Activated CD4-positive, CD25-positive, alpha-beta regulatory T cell treated with anti-CD3 and anti-CD28 coated beads, Interleukin-2, amount 50 U/mL, for 24 hours (primary cell): Measurements from ENCODE around the gene RHBDL1.

Experiments
- ATAC-seq, 2 donors: fragments of 150-1000 bp; cut with Tn5 transposase; one replicate each; pipeline ENCODE4 v1.10.0; 2021; ENCODE audit warnings: mild to moderate bottlenecking in 1 of 2, moderate library complexity in 1 of 2

RHBDL1 gene

DNA sequence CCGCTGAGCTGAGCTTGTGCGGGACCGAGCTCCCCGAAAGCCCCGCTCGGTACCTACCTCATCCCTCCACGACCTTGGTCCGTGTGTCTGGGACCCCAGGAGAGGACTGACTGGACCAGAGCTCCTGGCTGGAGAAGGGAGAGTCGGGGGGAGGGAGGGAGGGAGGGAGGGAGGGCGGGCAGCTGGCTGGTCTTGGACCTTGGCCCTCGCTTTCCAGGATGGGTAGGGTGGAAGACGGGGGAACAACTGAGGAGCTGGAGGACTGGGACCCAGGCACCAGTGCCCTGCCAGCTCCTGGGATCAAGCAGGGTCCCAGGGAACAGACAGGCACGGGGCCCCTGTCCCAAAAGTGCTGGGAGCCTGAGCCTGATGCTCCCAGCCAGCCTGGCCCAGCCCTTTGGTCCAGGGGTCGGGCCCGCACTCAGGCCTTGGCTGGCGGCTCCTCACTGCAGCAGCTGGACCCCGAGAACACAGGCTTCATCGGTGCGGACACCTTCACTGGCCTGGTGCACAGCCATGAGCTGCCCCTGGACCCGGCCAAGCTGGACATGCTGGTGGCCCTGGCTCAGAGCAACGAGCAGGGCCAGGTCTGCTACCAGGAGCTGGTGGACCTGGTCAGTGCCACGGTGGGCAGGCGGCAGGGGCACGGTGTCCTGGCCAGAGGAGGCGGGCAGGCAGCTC lies 553 bp downstream of the RHBDL1 start:
- ATAC-seq: no peak

DNA sequence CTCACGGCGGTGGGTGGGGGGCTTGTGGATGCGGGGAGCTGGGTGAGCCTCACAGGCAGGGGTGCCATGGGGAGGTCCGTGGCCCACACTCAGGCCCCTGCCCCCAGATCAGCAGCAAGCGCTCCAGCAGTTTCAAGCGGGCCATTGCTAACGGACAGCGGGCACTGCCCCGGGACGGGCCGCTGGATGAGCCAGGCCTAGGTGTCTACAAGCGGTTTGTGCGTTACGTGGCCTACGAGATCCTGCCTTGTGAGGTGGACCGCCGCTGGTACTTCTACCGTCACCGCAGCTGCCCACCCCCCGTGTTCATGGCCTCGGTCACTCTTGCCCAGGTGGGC lies 1.1 kb downstream of the RHBDL1 start:
- ATAC-seq: no peak

DNA sequence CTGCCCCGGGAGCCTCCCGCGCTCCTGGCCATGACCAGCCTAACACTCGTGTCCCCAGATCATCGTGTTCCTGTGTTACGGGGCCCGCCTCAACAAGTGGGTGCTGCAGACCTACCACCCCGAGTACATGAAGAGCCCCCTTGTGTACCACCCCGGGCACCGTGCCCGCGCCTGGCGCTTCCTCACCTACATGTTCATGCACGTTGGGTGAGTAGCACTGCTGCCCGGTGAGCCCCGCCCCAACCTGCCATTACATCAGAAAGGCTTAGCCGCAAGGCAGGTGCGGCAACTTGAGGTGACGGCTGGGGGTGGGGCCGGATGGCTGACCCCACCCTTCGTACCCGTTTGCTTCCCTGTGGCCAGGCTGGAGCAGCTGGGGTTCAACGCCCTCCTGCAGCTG lies 1.4 kb downstream of the RHBDL1 start:
- ATAC-seq: no peak

DNA sequence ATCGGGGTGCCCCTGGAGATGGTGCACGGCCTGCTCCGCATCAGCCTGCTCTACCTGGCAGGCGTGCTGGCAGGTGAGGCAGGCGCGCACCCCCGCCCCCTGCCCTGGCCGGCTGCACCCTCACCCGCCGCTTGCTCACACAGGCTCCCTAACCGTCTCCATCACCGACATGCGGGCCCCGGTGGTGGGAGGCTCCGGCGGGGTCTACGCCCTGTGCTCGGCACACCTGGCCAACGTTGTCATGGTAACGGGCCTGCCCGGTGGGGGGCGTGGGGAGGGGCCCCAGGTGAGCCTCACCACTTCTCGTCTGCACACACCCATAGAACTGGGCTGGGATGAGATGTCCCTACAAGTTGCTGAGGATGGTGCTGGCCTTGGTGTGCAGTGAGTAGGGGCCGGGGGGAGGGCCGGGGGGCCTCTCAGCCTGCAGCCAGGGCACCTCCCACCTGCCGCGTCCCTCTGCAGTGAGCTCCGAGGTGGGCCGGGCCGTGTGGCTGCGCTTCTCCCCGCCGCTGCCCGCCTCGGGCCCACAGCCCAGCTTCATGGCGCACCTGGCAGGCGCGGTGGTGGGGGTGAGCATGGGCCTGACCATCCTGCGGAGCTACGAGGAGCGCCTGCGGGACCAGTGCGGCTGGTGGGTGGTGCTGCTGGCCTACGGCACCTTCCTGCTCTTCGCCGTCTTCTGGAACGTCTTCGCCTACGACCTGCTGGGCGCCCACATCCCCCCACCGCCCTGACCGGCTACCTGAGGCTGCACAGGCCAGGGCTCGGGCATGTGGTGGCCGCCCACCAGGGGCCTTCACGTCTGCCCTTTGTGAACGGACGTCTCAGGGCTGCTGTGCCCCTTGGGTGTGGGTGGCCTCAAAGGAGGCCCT lies 2.1 kb downstream of the RHBDL1 start:
- ATAC-seq: no peak

DNA sequence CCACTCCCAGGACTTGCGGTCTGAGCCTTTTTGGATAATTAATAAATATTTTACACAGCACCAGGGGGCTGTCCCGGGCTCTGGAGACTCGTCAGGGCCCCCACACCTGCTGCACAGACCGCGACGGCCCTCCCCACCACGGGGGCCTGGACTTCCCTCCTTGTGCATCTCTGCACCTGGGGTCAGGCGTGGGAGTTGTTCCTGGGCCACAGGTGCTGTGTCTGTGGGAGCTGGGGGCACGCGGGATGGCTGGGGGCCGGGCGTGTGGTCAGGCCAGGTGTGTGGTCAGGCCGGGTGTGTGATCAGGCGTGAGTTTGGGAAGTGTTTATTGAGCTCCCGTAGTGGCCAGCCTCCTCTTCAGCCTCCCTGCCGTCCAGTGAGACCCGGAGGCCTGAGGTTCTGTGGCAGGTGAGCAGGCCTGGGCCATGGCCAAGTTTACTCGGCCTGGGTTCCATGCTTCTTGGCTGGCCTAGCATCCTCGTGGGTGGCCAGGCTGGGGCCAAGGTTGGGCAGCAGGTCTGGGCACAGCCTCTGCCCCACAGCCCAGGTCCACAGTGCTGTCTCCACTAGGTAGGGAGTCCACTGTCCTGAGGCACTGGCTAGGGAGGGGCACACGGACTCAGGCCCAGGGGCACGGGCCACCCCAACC lies 2.9 kb downstream of the RHBDL1 start:
- ATAC-seq: no peak

DNA sequence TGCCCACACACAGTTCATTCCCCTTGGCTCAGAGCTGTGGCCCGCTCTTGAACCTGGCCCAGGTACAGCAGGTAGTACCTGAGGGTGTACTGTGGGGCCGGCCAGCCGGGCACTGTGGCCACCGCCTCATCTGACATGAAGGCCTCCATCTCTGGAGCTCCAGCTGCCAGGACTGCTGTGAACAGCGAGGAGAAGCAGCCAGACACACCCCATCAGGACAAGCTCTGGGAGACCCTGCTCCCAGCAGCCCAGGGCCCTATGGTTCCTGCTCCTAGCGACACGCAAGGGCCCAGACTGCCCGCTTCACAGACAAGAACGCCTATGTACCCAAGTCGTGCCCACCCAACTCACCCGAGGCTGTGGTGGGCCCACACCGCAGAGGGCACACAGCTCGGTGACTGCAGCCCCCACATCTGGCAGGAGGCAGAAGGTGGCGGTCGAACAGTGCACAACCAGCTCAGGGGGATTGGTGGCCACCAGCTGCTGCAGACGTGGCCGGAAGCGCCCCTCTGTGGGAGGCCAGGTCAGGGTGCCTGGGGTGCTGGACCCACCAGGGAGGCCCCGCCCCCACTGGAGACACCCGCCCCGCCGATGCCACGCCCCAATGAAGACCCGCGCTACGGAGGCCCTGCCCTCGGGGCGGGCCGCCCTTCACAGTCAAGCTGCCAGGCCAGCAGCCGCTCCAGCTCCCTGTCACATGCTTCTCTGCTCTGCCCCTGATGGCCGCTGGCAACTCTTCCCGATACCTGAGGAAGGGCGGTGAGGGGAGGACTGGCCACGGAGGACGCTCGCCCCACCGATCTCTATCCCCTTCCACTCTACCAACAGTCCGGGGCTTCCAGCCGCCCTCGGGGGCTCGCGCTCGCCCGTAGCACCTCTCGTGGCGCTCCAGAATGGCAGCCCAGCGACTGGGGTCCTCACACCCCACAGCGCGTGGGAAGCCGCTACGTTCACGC lies 3.7 kb downstream of the RHBDL1 start:
- ATAC-seq: peak; percentile 5 to 6

DNA sequence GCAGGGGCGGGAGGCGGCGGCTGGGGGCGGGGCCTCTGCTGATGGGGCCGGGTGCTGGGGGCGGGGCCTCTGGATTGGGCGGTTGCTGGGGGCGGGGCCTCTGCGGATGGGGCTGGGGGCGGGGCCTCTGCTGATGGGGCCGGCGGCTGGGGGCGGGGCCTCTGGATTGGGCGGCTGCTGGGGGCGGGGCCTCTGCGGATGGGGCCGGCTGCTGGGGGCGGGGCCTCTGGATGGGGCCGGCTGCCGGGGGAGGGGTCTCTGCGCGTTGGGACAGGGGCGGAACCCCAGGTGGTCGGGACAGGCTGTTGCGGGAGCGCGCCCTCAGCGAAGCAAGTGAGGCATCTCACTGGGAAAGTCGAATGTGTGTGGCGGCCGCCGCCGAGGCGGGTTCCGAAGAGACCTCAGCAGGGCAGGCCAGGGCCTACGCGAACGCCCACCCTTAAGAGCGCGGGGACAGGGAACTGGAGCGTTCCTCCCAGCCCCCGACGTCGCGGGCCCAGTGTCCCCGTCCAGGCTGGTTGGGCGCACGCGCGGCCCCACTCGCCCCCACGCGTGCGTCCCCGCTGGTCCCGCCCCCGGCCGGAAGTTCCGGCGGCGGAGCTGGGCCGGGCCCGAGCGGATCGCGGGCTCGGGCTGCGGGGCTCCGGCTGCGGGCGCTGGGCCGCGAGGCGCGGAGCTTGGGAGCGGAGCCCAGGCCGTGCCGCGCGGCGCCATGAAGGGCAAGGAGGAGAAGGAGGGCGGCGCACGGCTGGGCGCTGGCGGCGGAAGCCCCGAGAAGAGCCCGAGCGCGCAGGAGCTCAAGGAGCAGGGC lies 4.5 kb downstream of the RHBDL1 start, which contains the start of gene STUB1:
STUB1 (plus strand) TSS at position 597 of the 811 bp plus-strand sequence; CDS start at position 713, 116 bp downstream.
- peak; percentile 47 to 49 for ATAC-seq

DNA sequence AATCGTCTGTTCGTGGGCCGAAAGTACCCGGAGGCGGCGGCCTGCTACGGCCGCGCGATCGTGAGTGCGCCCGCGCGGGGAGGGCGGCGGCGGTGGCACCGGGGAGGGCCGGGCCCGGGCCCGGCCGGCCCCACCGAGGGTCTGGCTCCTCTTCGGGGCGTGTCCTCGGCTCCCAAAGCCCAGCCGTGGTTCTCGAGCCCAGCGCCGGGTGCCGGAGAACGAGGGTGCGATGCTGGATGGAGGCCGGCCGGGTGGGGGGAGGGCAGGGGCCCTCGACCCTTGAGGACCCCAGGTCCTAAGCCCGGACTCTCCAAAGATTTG lies 5.1 kb downstream of the RHBDL1 start:
- ATAC-seq: no peak

DNA sequence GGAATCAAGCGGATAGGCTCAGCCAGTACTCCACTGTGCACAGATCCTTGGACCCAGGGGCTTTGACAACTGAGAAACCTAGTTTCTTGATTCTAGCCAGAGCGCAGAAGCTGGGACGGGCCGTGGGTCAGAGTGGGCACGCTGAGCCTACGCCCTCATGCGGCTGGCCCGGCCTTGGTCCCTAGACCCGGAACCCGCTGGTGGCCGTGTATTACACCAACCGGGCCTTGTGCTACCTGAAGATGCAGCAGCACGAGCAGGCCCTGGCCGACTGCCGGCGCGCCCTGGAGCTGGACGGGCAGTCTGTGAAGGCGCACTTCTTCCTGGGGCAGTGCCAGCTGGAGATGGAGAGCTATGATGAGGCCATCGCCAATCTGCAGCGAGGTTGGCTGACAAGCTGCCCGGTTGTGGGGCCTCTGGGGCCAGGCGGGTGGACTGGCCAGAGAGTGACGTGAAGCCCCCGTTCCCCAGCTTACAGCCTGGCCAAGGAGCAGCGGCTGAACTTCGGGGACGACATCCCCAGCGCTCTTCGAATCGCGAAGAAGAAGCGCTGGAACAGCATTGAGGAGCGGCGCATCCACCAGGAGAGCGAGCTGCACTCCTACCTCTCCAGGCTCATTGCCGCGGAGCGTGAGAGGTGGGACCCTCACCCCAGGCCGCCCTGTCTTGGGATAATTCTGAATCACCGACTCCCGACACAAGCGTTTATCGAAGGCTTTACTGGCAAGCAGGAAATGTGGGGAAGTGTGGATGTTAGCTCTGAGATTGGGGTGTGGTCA lies 5.7 kb downstream of the RHBDL1 start:
- ATAC-seq: no peak

DNA sequence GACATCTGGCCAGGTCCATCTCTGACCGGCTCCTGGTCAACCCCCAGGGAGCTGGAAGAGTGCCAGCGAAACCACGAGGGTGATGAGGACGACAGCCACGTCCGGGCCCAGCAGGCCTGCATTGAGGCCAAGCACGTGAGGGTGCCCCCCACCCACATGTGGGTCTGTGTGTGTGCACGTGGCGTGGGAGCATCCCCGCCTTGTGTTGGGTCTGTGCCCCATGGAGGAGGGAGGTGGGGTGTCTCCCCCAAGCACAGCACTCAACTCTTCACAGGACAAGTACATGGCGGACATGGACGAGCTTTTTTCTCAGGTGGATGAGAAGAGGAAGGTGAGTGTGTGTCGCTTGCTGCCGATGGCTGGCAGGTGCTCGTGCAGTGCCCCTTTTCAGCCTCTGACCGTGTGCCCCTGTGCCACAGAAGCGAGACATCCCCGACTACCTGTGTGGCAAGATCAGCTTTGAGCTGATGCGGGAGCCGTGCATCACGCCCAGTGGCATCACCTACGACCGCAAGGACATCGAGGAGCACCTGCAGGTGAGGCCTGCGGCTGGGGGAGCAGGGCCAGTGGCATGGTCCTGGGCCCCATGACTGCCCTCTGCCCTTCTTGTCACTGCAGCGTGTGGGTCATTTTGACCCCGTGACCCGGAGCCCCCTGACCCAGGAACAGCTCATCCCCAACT lies 6.4 kb downstream of the RHBDL1 start:
- no peak for ATAC-seq

DNA sequence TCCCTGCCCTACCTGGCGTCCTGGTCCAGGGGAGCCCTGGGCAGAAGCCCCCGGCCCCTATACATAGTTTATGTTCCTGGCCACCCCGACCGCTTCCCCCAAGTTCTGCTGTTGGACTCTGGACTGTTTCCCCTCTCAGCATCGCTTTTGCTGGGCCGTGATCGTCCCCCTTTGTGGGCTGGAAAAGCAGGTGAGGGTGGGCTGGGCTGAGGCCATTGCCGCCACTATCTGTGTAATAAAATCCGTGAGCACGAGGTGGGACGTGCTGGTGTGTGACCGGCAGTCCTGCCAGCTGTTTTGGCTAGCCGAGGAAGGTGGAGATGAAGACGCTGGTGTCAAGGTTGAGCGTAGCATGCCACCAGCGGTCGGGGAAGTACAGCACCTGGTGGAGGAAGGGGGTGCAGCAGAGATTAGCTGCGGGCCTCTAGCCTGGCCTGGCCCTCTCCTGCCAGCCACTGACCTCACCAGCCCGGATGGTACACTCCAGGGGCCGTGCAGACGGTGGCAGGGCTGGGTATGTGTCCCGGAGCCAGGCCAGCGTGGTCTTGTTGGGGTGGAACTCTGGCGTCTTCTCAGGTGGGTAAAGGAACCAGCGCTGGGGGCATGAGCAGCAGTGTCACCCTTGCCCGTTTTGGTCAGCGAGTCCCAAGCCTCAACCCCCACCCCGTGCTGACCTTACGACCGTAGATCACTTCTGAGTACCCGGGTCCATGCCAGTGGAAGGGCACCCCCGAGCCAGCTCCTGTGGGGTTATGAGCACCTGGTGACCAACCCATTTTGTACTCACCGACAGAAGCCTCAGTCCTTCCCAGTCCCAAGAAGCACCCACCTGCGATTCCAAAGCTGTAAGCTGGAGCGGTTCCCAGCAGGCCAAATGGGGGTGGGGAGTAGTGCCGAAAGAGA lies 7.3 kb downstream of the RHBDL1 start:
- no peak for ATAC-seq

DNA sequence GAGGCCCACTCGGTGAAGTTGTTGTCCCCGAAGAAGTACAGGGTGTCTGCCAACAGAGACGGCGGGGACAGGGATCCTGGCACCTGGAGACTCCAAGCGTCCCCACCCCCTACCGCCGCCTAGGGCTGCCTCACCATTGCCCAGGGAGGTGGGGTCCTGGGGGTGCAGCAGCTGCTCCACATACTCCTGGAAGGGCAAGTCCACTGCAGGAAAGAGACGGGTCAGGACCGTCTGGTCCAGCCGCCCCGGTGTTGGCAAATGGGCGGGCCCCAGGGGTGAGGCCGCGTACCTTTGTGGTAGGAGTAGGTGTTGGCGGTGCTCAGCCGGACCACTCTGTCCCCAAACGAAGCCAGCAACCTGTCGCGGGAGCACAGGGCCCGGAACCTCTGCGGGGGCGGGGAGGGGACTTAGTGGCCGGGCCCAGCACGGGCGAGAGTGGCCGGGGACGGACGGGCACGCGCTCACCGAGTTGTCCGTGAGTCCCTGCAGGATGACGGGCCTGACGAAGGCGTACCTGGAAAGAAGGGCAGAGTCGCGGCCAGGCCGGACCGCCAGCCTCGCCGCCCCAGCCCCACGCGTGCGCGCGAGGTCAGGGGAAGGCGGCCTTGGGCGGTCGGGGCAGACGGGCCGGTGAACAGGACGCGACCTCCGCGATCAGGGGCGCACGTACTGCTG lies 8.1 kb downstream of the RHBDL1 start:
- ATAC-seq: no peak

DNA sequence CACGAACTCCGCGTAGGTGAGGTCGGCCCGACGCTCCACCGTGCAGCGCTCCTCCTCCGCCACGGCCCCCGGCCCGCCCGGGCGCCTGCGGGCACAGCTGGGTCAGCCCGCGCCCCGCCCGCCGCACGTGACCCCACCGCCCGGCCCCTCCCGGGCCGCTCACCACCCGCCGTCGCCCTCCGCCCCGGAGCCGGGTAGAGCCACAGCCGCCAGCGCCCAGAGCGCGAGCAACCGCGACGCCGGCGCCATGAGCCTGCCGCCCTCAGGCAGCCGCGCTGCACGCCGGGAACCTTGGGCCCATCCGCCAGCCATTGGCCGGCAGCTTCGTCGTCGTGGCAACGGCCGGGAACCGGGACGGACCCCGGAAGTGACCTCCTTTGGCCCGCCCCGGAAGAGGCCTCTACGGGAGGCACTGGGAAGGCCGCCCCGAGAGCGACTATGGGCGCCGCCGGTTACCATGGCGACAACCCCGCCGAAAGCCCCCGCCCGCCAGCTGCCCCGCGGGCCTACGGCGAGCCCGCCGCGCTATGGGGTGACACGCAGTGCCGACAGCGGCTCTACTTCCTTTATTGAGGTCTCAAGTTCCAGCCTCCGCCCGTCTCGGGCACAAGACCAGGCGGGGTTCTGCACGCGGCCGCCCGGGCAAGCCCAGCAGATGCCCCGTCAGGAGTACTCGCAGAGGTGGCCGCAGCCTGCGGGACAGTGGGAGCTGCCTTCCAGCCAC lies 8.8 kb downstream of the RHBDL1 start, which contains the start of gene JMJD8:
JMJD8 (minus strand) TSS at position 264 of the 724 bp plus-strand sequence; CDS start at position 249, 15 bp downstream.
- ATAC-seq: peak; percentile 83 to 87

DNA sequence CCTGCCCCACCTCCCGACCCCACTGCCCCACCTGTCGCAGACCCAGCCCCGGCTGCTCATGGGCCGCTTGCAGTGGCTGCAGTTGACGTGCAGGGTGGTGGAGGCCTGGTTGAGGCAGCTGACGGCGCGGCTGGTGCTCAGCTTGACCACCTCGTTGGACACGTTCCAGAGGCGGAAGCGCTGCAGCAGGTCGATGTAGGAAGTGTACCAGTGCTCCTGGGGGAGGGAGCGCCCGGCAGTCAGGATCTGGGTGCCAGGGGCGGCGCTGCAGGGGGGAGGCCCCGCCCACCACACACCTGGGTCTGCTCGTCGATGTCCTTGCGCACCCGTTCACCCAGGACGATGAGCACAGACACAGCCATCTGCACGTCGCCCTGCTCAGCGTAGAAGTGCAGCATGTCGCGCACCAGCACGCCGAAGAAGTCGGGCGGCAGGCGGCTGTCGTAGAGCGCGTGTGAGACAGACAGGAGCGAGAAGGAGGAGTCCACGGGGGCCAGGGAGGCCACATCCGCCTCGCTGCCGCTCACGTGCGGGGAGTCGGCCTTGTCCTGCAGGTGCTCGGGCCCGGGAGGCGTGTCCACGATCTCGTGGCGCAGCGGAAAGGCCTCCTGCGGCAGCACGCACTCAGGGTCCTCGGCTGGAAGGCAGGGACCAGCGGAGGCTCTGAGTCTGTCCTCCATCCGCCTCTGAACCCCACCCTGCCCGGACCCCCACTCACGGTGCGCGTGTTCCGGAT lies 9.7 kb downstream of the RHBDL1 start:
- no peak for ATAC-seq

DNA sequence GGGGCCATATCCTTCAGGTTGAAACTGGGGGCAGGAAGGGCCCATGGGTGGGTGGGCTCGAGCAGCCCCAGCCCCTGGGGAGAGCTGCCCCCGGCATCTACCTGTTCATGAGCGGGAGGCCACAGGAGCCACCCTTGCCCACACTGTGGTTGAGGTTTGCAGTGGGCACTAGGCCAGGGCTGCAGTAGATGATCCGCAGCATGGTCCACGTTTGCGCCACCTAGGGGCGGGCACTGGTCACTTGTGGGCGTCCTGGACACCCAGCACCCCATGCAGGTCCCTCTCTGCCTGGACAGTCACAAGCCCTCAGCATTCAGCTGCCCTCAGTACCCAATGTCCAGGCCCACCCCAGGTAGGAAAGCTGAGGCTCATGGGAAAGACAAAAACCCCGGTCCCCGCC lies 10.5 kb downstream of the RHBDL1 start:
- no peak for ATAC-seq

DNA sequence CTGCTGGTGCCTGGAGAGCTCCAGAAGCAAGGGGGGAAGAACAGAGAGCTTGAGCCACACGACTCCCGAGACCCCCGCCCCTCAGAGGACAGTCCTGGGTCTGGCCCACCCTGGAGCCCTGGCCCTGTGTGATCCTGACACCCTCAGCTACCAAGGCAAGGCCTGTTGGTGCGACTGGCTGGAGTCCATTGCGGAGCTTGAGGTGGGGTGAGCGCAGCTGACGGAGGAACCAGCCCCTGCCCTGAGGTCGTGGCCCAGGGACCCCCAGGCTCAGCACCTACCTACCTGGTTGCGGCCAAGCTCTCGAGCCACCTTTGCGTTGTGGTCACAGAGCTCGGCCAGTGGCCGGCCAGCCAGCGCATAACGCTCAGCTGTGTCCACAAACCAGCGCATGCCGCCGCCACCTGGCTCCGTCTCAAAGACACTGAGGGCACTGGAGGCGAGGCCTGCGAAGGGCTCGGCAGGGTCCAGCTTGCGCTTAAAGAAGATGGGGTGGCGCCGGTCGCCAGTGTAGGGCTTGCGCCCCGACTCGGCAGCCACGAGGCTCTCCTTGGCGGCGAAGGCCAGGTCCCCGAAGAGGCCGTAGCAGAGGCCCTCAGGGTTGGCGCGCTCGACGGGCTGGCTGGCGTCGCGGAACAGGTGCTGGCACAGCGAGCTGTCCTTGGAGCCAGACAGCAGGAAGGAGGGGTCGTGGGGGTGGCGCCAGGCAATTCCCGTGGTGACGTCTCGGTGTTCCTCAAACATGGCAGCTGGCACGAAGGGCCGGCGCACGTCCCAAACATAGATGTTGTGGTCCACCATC lies 11.2 kb downstream of the RHBDL1 start:
- ATAC-seq: no peak
